Activated T-helper 2 cell treated with anti-CD3 and anti-CD28 coated beads, Interferon-gamma antibody, Interleukin-2, Interleukin-4, amounts not matched to agents 10 μg/mL and 5 μg/mL and 100 μg/mL, durations not matched to agents 14 hours and 24 hours and 36 hours (primary cell): ENCODE results near the gene TMEM238L. TPM values are rescaled to one million over a fixed set of nuclear protein-coding genes. Genes with fewer than 3 reads are reported as not detected.

Experiments used
- DNase-seq: peaks from one replicate; pipeline ENCODE4 v3.0.0; 2021; ENCODE audit warnings: low spot score
- H3K27ac Mint-ChIP-seq: one replicate; pipeline ENCODE4 v1.8.0; 2021; ENCODE audit warnings: mixed read lengths
- H3K27me3 Mint-ChIP-seq: one replicate; pipeline ENCODE4 v1.8.0; 2021; ENCODE audit warnings: low read depth, mixed read lengths
- H3K36me3 Mint-ChIP-seq: one replicate; pipeline ENCODE4 v1.8.0; 2021; ENCODE audit warnings: low read depth, mixed read lengths
- H3K4me1 Mint-ChIP-seq: one replicate; pipeline ENCODE4 v1.8.0; 2021; ENCODE audit warnings: low read depth, mixed read lengths
- H3K4me3 Mint-ChIP-seq: one replicate; pipeline ENCODE4 v1.8.0; 2021; ENCODE audit warnings: low read depth, mild to moderate bottlenecking, moderate library complexity, mixed read lengths
- H3K9me3 Mint-ChIP-seq: one replicate; pipeline ENCODE4 v1.8.0; 2021; ENCODE audit warnings: mixed read lengths
- intact Hi-C: fragments of 100-400 bp; cut with micrococcal nuclease; formaldehyde crosslinking; loops from one replicate; pipeline ENCODE4 v1.15.1; 2023
- total RNA-seq: library from RNA; stranded (reverse); gene quantifications from 2 replicates; pipeline ENCODE4 v1.2.3, GENCODE V29; 2022

Gene TMEM238L
- total RNA-seq, 1 donor from 2014 or later: not detected

- no peak overlapping the region for H3K4me3 Mint-ChIP-seq
- H3K36me3 Mint-ChIP-seq: no peaks in the 10 kb centered on the region
- H3K27me3 Mint-ChIP-seq: no peaks in the 10 kb centered on the region
- intact Hi-C loops: no loop called here
- no peak for DNase-seq
- H3K27ac Mint-ChIP-seq: no peak overlapping the region
- no peaks in the 10 kb centered on the region for H3K9me3 Mint-ChIP-seq
- no peaks in the 10 kb centered on the region for H3K4me1 Mint-ChIP-seq
Observed at GRCh38 chr17:10761281-10761680, 42.6 kb downstream of the TMEM238L start.

GRCh38 chr17:10758062-10758461, 45.8 kb downstream of the TMEM238L start:
- Mint-ChIP-seq H3K9me3 (no peaks in the 10 kb centered on the region), H3K4me3 (no peak overlapping the region), H3K27me3 (no peaks in the 10 kb centered on the region), H3K36me3 (no peaks in the 10 kb centered on the region), H3K27ac (no peak overlapping the region), H3K4me1 (no peaks in the 10 kb centered on the region)
- no peak for DNase-seq
- intact Hi-C loops: no loop called here

- H3K27me3 Mint-ChIP-seq: no peaks in the 10 kb centered on the region
- intact Hi-C loops: no loop called here
- H3K9me3 Mint-ChIP-seq: no peaks in the 10 kb centered on the region
Observed at GRCh38 chr17:10757647-10758046, 46.3 kb downstream of the TMEM238L start.

GRCh38 chr17:10757067-10757466, 46.8 kb downstream of the TMEM238L start:
- no peak for DNase-seq
- no peaks in the 10 kb centered on the region for H3K36me3 Mint-ChIP-seq
- no peaks in the 10 kb centered on the region for H3K4me1 Mint-ChIP-seq
- no peak overlapping the region for H3K4me3 Mint-ChIP-seq
- H3K27ac Mint-ChIP-seq: no peak overlapping the region
- H3K27me3 Mint-ChIP-seq: no peaks in the 10 kb centered on the region
- intact Hi-C loops: no loop called here
- H3K9me3 Mint-ChIP-seq: no peaks in the 10 kb centered on the region

More at GRCh38 chr17:10757647-10758046, 46.3 kb downstream of the TMEM238L start:
- no peaks in the 10 kb centered on the region for H3K4me1 Mint-ChIP-seq
- H3K27ac Mint-ChIP-seq: no peak overlapping the region
- H3K36me3 Mint-ChIP-seq: no peaks in the 10 kb centered on the region
- no peak overlapping the region for H3K4me3 Mint-ChIP-seq
- DNase-seq: no peak

- no peak overlapping the region for H3K27ac Mint-ChIP-seq
Observed at GRCh38 chr17:10756619-10757018, 47.3 kb downstream of the TMEM238L start.

GRCh38 chr17:10756185-10756584, 47.7 kb downstream of the TMEM238L start:
- no peak for DNase-seq
- Mint-ChIP-seq H3K4me3 (no peak overlapping the region), H3K36me3 (no peaks in the 10 kb centered on the region), H3K9me3 (no peaks in the 10 kb centered on the region), H3K27ac (no peak overlapping the region), H3K4me1 (no peaks in the 10 kb centered on the region), H3K27me3 (no peaks in the 10 kb centered on the region)
- intact Hi-C loops: no loop called here

More at GRCh38 chr17:10756619-10757018, 47.3 kb downstream of the TMEM238L start:
- no peaks in the 10 kb centered on the region for H3K36me3 Mint-ChIP-seq
- no peaks in the 10 kb centered on the region for H3K9me3 Mint-ChIP-seq
- no peak overlapping the region for H3K4me3 Mint-ChIP-seq
- H3K4me1 Mint-ChIP-seq: no peaks in the 10 kb centered on the region
- no peak for DNase-seq
- intact Hi-C loops: no loop called here
- H3K27me3 Mint-ChIP-seq: no peaks in the 10 kb centered on the region

- H3K9me3 Mint-ChIP-seq: no peaks in the 10 kb centered on the region
- no peaks in the 10 kb centered on the region for H3K27me3 Mint-ChIP-seq
- H3K4me1 Mint-ChIP-seq: no peaks in the 10 kb centered on the region
- intact Hi-C loops: no loop called here
- no peak for DNase-seq
- H3K27ac Mint-ChIP-seq: no peak overlapping the region
- no peaks in the 10 kb centered on the region for H3K36me3 Mint-ChIP-seq
- H3K4me3 Mint-ChIP-seq: no peak overlapping the region
Observed at GRCh38 chr17:10755592-10756127, 48.2 kb downstream of the TMEM238L start.

GRCh38 chr17:10754861-10755591, 48.9 kb downstream of the TMEM238L start:
- Mint-ChIP-seq H3K27ac (no peak overlapping the region), H3K9me3 (no peaks in the 10 kb centered on the region), H3K36me3 (no peaks in the 10 kb centered on the region), H3K4me1 (no peaks in the 10 kb centered on the region), H3K27me3 (no peaks in the 10 kb centered on the region), H3K4me3 (no peak overlapping the region)
- no peak for DNase-seq
- intact Hi-C loops: loop anchor here (5.0 kb wide), 1 partner anchor 92 kb away; no protein-coding TSS in a partner anchor

GRCh38 chr17:10754109-10754508, 49.8 kb downstream of the TMEM238L start:
- intact Hi-C loops: loop anchor here (5.0 kb wide), 1 partner anchor 93 kb away; no protein-coding TSS in a partner anchor
- H3K4me1 Mint-ChIP-seq: no peaks in the 10 kb centered on the region
- no peak for DNase-seq
- no peaks in the 10 kb centered on the region for H3K27me3 Mint-ChIP-seq
- H3K36me3 Mint-ChIP-seq: no peaks in the 10 kb centered on the region
- no peaks in the 10 kb centered on the region for H3K9me3 Mint-ChIP-seq
- no peak overlapping the region for H3K4me3 Mint-ChIP-seq
- H3K27ac Mint-ChIP-seq: no peak overlapping the region

- no peaks in the 10 kb centered on the region for H3K36me3 Mint-ChIP-seq
Observed at GRCh38 chr17:10752696-10753095, 51.2 kb downstream of the TMEM238L start.

GRCh38 chr17:10751563-10751962, 52.3 kb downstream of the TMEM238L start:
- DNase-seq: no peak
- Mint-ChIP-seq H3K4me3 (no peak overlapping the region), H3K36me3 (no peaks in the 10 kb centered on the region), H3K4me1 (no peaks in the 10 kb centered on the region), H3K27ac (no peak overlapping the region), H3K27me3 (no peaks in the 10 kb centered on the region), H3K9me3 (no peaks in the 10 kb centered on the region)
- intact Hi-C loops: loop anchor here (5.0 kb wide), 1 partner anchor 96 kb away; no protein-coding TSS in a partner anchor

More at GRCh38 chr17:10752696-10753095, 51.2 kb downstream of the TMEM238L start:
- Mint-ChIP-seq H3K4me3 (no peak overlapping the region), H3K9me3 (no peaks in the 10 kb centered on the region), H3K27ac (no peak overlapping the region), H3K4me1 (no peaks in the 10 kb centered on the region), H3K27me3 (no peaks in the 10 kb centered on the region)
- DNase-seq: no peak
- intact Hi-C loops: loop anchor here (5.0 kb wide), 1 partner anchor 95 kb away; no protein-coding TSS in a partner anchor

GRCh38 chr17:10750210-10750609, 53.7 kb downstream of the TMEM238L start:
- H3K4me3 Mint-ChIP-seq: no peak overlapping the region
- H3K4me1 Mint-ChIP-seq: no peaks in the 10 kb centered on the region
- no peaks in the 10 kb centered on the region for H3K9me3 Mint-ChIP-seq
- H3K27ac Mint-ChIP-seq: no peak overlapping the region
- DNase-seq: no peak
- no peaks in the 10 kb centered on the region for H3K36me3 Mint-ChIP-seq
- intact Hi-C loops: loop anchor here (5.0 kb wide), 1 partner anchor 97 kb away; no protein-coding TSS in a partner anchor
- no peaks in the 10 kb centered on the region for H3K27me3 Mint-ChIP-seq

- no peak overlapping the region for H3K27ac Mint-ChIP-seq
- intact Hi-C loops: no loop called here
- no peak overlapping the region for H3K4me3 Mint-ChIP-seq
- H3K4me1 Mint-ChIP-seq: peaks cover 4% of the 10 kb centered on the region
- DNase-seq: no peak
- H3K27me3 Mint-ChIP-seq: peaks cover 5% of the 10 kb centered on the region
- no peaks in the 10 kb centered on the region for H3K9me3 Mint-ChIP-seq
- no peaks in the 10 kb centered on the region for H3K36me3 Mint-ChIP-seq
Observed at GRCh38 chr17:10748531-10749181, 55.2 kb downstream of the TMEM238L start.
